Prostate gland (tissue), 2 donors: Measurements from ENCODE around the gene PLA2G4E.

ENCODE experiments used
- CTCF ChIP-seq, 4 experiments: fragments of 200-600 bp in 2 of 4; fragments of 450-650 bp in 2 of 4; sonication (generic) in 2 of 4; IDR thresholded peaks; 1 replicate in 3 of 4; 2 replicates in 1 of 4; pipeline ENCODE4 v1.5.1; 2016 to 2019; ENCODE audit warnings: antibody characterized with exemption in 4 of 4, mild to moderate bottlenecking in 2 of 4, moderate library complexity in 2 of 4
- POLR2A ChIP-seq: fragments of 450-650 bp; IDR thresholded peaks from one replicate; pipeline ENCODE4 v1.6.1; 2016; ENCODE audit warnings: antibody characterized with exemption, mild to moderate bottlenecking
- POLR2AphosphoS5 ChIP-seq: sonication (generic); formaldehyde crosslinking; IDR thresholded peaks from one replicate; pipeline ENCODE4 v1.6.1; 2017; ENCODE audit warnings: antibody characterized with exemption

- TF ChIP-seq POLR2A = no peak
- TF ChIP-seq CTCF (IDR thresholded peaks at IDR 0.05) = no peak
- no peak for TF ChIP-seq POLR2AphosphoS5
Measured at GRCh38 chr15:42048080-42048820, 27.4 kb upstream of the PLA2G4E start.
